K562 (cell line): ENCODE measurements around the gene CDC20.

Experiments
- CTCF ChIP-seq, 3 experiments: IDR thresholded peaks in 2 of 3; conservative IDR thresholded peaks in 1 of 3; 2 replicates each; pipeline ENCODE4 v1.5.1; 2011 to 2012; ENCODE audit warnings: low read length in 3 of 3, mild to moderate bottlenecking in 3 of 3, control low read depth in 2 of 3, improper control_type of control experiment in 1 of 3, inconsistent platforms in 1 of 3, low read depth in 1 of 3, mixed read lengths in 1 of 3, moderate library complexity in 1 of 3; ENCODE audit not compliant: insufficient read depth in 2 of 3
- EP300 ChIP-seq: IDR thresholded peaks from 2 replicates; pipeline ENCODE4 v1.6.1; 2012; ENCODE audit warnings: low read length, improper control_type of control experiment
- EZH2 ChIP-seq: IDR thresholded peaks from 2 replicates; pipeline ENCODE4 v1.6.1; 2012; ENCODE audit warnings: low read depth, mild to moderate bottlenecking, inconsistent platforms, low read length, borderline replicate concordance
- FOXM1 ChIP-seq, 2 experiments: fragments of 450-650 bp in 1 of 2; sonication (generic) in 1 of 2; formaldehyde crosslinking in 1 of 2; IDR thresholded peaks; 2 replicates each; pipeline versions ENCODE4 v1.6.1 to v1.9.0; 2017 to 2022; ENCODE audit warnings: low read depth in 2 of 2, mild to moderate bottlenecking in 2 of 2, missing genetic modification reagents in 1 of 2, moderate library complexity in 1 of 2
- KLF10 ChIP-seq: fragments of 250-450 bp; sonication (Bioruptor Pico); IDR thresholded peaks from 2 replicates; pipeline ENCODE4 v1.6.1; 2021; ENCODE audit warnings: matching md5 sums
- MTA2 ChIP-seq: fragments of 450-650 bp; IDR thresholded peaks from 2 replicates; pipeline ENCODE4 v1.6.1; 2016; ENCODE audit warnings: low read depth
- NCOA6 ChIP-seq: fragments of 450-650 bp; IDR thresholded peaks from 2 replicates; pipeline ENCODE4 v1.6.1; 2017; ENCODE audit warnings: mild to moderate bottlenecking
- PHF8 ChIP-seq: fragments of 200-600 bp; sonication (generic); IDR thresholded peaks from 2 replicates; pipeline ENCODE4 v1.6.1; 2012; ENCODE audit warnings: mixed run types, mild to moderate bottlenecking, inconsistent platforms, low read length, moderate library complexity, borderline replicate concordance
- POLR2A ChIP-seq: fragments of 450-650 bp; conservative IDR thresholded peaks from 2 replicates; pipeline ENCODE4 v1.6.1; 2016
- POLR2AphosphoS2 ChIP-seq: IDR thresholded peaks from 2 replicates; pipeline ENCODE4 v1.6.1; 2012; ENCODE audit warnings: low read length, improper control_type of control experiment
- SNRNP70 ChIP-seq: fragments of 200-400 bp; formaldehyde crosslinking; optimal IDR thresholded peaks from 2 replicates; pipeline ENCODE3; 2017; ENCODE audit warnings: low read depth, low read length
- ZBTB1 ChIP-seq: sonication (generic); formaldehyde crosslinking; IDR thresholded peaks from 2 replicates; pipeline ENCODE4 v1.8.1; 2023; ENCODE audit warnings: missing genetic modification reagents, low read depth, mild to moderate bottlenecking, borderline replicate concordance
- ZNF696 ChIP-seq: fragments of 250-450 bp; sonication (Bioruptor Pico); conservative IDR thresholded peaks from 2 replicates; pipeline ENCODE4 v1.4.0; 2020; ENCODE audit warnings: mild to moderate bottlenecking, moderate library complexity
- TF ChIP-seq, protein P1 (sequence below), 2 experiments: fragments of 450-650 bp; formaldehyde crosslinking in 1 of 2; IDR thresholded peaks; 2 replicates each; pipeline versions ENCODE4 v1.4.0 to v1.6.1; 2014 to 2020; ENCODE audit warnings: mild to moderate bottlenecking in 2 of 2, borderline replicate concordance in 1 of 2, low read depth in 1 of 2

DNA sequence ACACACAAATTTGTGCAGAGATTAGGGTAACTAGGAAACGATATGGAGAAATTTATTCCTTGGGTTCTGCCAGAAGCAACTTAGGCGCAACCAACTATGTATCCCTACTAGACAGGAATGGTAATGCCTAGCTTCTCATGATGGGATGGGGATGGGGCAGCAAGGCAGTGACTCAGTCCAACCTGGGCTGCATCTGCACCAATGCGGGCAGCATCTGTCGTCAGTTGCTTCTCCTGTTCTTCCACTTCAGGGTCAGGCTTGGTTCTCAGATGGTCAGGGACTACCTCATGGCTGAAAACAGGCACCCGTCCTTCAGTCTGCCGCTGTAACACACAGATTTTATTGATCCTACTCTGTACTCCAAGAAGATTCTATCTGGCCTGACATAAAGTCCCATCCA is 27.9 kb downstream of the CDC20 start:
- TF ChIP-seq EP300 (no peak), MTA2 (no peak), EZH2 (no peak), KLF10 (CRISPR knock-in tag) (no peak), PHF8 (no peak), POLR2A (no peak), POLR2AphosphoS2 (no peak), ZNF696 (CRISPR knock-in tag) (no peak), NCOA6 (no peak), CTCF (IDR thresholded peaks at IDR 0.05 in 2 of 3, conservative IDR thresholded peaks at IDR 0.05 in 1 of 3; ENCODE audit: insufficient read depth in 2 of 3, low read depth in 1 of 3, low read length in 3 of 3) (no peak), ZBTB1 (CRISPR knock-in tag) (no peak), FOXM1 (IDR thresholded peaks at IDR 0.05; ENCODE audit: low read depth) (no peak), FOXM1 (CRISPR knock-in tag; IDR thresholded peaks at IDR 0.05; ENCODE audit: low read depth) (no peak), SNRNP70 (no peak)
- TF ChIP-seq, protein P1, sequence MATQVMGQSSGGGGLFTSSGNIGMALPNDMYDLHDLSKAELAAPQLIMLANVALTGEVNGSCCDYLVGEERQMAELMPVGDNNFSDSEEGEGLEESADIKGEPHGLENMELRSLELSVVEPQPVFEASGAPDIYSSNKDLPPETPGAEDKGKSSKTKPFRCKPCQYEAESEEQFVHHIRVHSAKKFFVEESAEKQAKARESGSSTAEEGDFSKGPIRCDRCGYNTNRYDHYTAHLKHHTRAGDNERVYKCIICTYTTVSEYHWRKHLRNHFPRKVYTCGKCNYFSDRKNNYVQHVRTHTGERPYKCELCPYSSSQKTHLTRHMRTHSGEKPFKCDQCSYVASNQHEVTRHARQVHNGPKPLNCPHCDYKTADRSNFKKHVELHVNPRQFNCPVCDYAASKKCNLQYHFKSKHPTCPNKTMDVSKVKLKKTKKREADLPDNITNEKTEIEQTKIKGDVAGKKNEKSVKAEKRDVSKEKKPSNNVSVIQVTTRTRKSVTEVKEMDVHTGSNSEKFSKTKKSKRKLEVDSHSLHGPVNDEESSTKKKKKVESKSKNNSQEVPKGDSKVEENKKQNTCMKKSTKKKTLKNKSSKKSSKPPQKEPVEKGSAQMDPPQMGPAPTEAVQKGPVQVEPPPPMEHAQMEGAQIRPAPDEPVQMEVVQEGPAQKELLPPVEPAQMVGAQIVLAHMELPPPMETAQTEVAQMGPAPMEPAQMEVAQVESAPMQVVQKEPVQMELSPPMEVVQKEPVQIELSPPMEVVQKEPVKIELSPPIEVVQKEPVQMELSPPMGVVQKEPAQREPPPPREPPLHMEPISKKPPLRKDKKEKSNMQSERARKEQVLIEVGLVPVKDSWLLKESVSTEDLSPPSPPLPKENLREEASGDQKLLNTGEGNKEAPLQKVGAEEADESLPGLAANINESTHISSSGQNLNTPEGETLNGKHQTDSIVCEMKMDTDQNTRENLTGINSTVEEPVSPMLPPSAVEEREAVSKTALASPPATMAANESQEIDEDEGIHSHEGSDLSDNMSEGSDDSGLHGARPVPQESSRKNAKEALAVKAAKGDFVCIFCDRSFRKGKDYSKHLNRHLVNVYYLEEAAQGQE (IDR thresholded peaks at IDR 0.05; ENCODE audit: borderline replicate concordance) = no peak
- TF ChIP-seq, protein P1 (CRISPR knock-in tag; IDR thresholded peaks at IDR 0.05; ENCODE audit: low read depth) = no peak
